22Rv1 (cell line): ENCODE results near the gene ZNF367.

ENCODE experiments used
- ZFX ChIP-seq: fragments of 450-650 bp; IDR thresholded peaks from 2 replicates; pipeline ENCODE4 v1.6.1; 2017; ENCODE audit warnings: antibody characterized with exemption, borderline replicate concordance
- TF ChIP-seq, protein P1 (sequence below): fragments of 450-650 bp; IDR thresholded peaks from 2 replicates; pipeline ENCODE4 v1.5.1; 2017; ENCODE audit warnings: mild to moderate bottlenecking

GRCh38 chr9:96467784-96468183, 49.6 kb upstream of the ZNF367 start:
- TF ChIP-seq, protein P1, sequence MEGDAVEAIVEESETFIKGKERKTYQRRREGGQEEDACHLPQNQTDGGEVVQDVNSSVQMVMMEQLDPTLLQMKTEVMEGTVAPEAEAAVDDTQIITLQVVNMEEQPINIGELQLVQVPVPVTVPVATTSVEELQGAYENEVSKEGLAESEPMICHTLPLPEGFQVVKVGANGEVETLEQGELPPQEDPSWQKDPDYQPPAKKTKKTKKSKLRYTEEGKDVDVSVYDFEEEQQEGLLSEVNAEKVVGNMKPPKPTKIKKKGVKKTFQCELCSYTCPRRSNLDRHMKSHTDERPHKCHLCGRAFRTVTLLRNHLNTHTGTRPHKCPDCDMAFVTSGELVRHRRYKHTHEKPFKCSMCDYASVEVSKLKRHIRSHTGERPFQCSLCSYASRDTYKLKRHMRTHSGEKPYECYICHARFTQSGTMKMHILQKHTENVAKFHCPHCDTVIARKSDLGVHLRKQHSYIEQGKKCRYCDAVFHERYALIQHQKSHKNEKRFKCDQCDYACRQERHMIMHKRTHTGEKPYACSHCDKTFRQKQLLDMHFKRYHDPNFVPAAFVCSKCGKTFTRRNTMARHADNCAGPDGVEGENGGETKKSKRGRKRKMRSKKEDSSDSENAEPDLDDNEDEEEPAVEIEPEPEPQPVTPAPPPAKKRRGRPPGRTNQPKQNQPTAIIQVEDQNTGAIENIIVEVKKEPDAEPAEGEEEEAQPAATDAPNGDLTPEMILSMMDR, result no peak
- TF ChIP-seq ZFX, result no peak
